Tracheal epithelial cell (primary cell): Measurements from ENCODE around the gene DPPA5. TPM values are rescaled to one million over a fixed set of nuclear protein-coding genes. Genes with fewer than 3 reads are reported as not detected.

Experiments used
- total RNA-seq: library from RNA; depleted of rRNA; stranded (reverse); fragments of >200 nt; gene quantifications from 2 replicates; pipeline ENCODE4 v1.2.1, GENCODE V29; 2014

The DPPA5 gene
- not detected in 2 replicates for total RNA-seq

GRCh38 chr6:73353636-73354593, at the start of gene DPPA5:
DPPA5 (minus strand) TSS chr6:73354276; CDS start chr6:73354225, 51 bp downstream.

DNA sequence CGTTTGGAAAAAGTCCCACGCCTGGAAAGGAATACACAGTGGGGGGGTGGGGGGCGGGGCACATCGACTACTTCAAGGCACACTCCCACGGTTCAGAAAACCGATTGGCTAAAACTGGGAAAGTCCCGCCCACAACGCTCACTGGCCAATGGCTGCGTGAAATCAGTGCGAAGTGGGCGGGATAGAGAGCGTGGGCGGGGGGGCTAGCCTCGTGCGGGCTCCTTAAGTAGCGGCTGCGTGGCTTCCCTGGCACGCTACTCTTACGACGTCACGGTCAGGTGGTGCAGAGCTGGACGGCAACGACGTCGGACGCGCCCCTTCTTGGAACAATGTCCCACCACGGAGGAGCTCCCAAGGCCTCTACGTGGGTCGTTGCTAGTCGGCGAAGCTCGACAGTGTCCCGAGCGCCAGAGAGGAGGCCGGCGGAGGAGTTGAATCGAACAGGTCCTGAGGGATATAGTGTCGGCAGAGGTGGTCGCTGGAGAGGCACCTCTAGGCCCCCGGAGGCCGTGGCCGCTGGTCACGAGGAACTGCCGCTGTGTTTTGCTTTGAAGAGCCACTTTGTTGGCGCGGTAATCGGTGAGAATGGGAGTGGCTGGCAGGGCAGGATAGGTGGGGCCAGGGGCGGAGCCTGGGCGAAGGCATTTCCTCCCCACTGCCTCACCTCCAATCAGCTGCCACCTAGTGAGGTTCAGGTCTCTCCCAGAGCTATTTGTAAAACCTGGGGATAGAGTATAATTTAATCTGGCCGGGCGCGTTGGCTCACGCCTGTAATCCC, 40.7 kb upstream of the DPPA5 start, which contains the start of gene DDX43:
TSS of gene DDX43 (plus strand) at position 252 of the 778 bp plus-strand sequence. CDS start at position 330, 78 bp downstream.

GRCh38 chr6:73369563-73369962, 15.5 kb upstream of the DPPA5 start, which contains the start of gene OOEP:
OOEP (minus strand) TSS chr6:73369897; CDS start chr6:73369792, 105 bp downstream.

DNA sequence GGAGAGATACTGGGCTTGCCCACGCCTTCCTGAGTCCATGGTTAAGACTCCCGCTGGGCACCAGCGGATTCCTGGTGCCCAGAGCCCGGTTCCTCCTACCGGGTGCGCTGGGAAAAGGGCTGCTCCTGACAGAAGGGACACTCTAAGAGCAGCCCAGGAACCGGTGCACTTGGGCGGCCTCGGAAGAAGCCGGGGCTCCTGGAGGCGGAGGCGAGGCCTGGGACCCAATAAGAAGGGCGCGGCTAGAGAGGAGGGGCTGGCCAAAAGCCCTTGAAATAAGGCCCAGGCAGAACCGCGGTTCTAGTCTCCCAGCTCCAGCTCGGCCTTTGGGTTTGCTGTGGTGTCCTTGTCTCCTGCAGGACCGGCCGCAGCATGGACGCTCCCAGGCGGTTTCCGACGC, 8.3 kb upstream of the DPPA5 start, which contains the start of gene KHDC3L:
TSS of gene KHDC3L (plus strand) at position 301 of the 400 bp plus-strand sequence. CDS start at position 373, 72 bp downstream.

Other genes starting within 250 kb of the DPPA5 start
- not detected in 2 replicates for gene KHDC1L, start 128.8 kb downstream of the DPPA5 start, total RNA-seq
- 0.24 and 1.5 TPM in 2 replicates for gene KHDC1, start 91.1 kb downstream of the DPPA5 start, total RNA-seq
- gene KHDC3L, start 8.4 kb upstream of the DPPA5 start, total RNA-seq, result not detected in 2 replicates
- gene OOEP, start 15.6 kb upstream of the DPPA5 start, total RNA-seq, result not detected in 2 replicates
- 0.43 and 0.48 TPM in 2 replicates for gene DDX43, start 40.6 kb upstream of the DPPA5 start, total RNA-seq
- 7.2 and 9.2 TPM in 2 replicates for gene CGAS, start 98.0 kb upstream of the DPPA5 start, total RNA-seq
- gene MTO1, start 107.5 kb upstream of the DPPA5 start, total RNA-seq, result 25.5 and 45.0 TPM in 2 replicates
- 36,570 and 47,739 TPM in 2 replicates for gene EEF1A1, start 166.8 kb upstream of the DPPA5 start, total RNA-seq